H1 (cell line): ENCODE measurements around the gene NXPH4. TPM values are rescaled to one million over a fixed set of nuclear protein-coding genes. Genes with fewer than 3 reads are reported as not detected.

Experiments used
- CTCF ChIA-PET: fragments of 300-600 bp; sonication (Branson Sonifier 250); formaldehyde crosslinking; loops from one replicate; lab custom pipeline; 2021; ENCODE audit not compliant: partially characterized antibody; lab: Charles Lee
- POLR2A ChIA-PET: fragments of 300-600 bp; sonication (Branson Sonifier 250); formaldehyde crosslinking; loops from one replicate; lab custom pipeline; 2021; ENCODE audit warnings: inconsistent platforms; ENCODE audit not compliant: partially characterized antibody; lab: Charles Lee
- DNase-seq, 2 experiments: peaks; one replicate each; pipeline versions ENCODE4 v3.0.0 to v3.0.0-alpha.2; 2010 to 2022; ENCODE audit warnings: low spot score in 2 of 2, low read depth in 1 of 2, mixed read lengths in 1 of 2
- FAIRE-seq: peaks from 2 replicates; lab custom pipeline; 2011; peaks lifted over from hg19 to GRCh38; lab: Jason Lieb, UNC
- H2AFZ ChIP-seq: 2 replicates; pipeline ENCODE4 v1.8.1; 2012; ENCODE audit warnings: low read length, inconsistent platforms
- H2AK5ac ChIP-seq: 2 replicates; pipeline ENCODE4 v1.6.1; 2013; ENCODE audit warnings: low read depth, low read length
- H2BK120ac ChIP-seq: replicated peaks from 2 replicates; pipeline ENCODE3; 2013; ENCODE audit warnings: low read depth, low read length, inconsistent platforms
- H2BK12ac ChIP-seq: 2 replicates; pipeline ENCODE4 v1.6.1; 2013; ENCODE audit warnings: low read depth, low read length
- H2BK15ac ChIP-seq: 2 replicates; pipeline ENCODE4 v1.6.1; 2013; ENCODE audit warnings: low read length
- H2BK20ac ChIP-seq: 2 replicates; pipeline ENCODE4 v1.6.1; 2013; ENCODE audit warnings: low read length
- H2BK5ac ChIP-seq: 2 replicates; pipeline ENCODE4 v1.6.1; 2013; ENCODE audit warnings: low read depth, low read length
- H3K14ac ChIP-seq: 2 replicates; pipeline ENCODE4 v1.6.1; 2013; ENCODE audit warnings: inconsistent platforms; ENCODE audit not compliant: insufficient read length
- H3K18ac ChIP-seq: 2 replicates; pipeline ENCODE4 v1.6.1; 2013; ENCODE audit warnings: low read length; ENCODE audit errors: extremely low read depth
- H3K23ac ChIP-seq: 2 replicates; pipeline ENCODE4 v1.6.1; 2013; ENCODE audit warnings: inconsistent platforms; ENCODE audit not compliant: insufficient read length
- H3K23me2 ChIP-seq: 2 replicates; pipeline ENCODE4 v1.6.1; 2013; ENCODE audit warnings: low read depth, low read length
- H3K27ac ChIP-seq: 2 replicates; pipeline ENCODE4 v1.6.1; 2011; ENCODE audit warnings: low read depth, low read length, inconsistent platforms
- H3K27me3 ChIP-seq, 4 experiments: replicated peaks in 1 of 4; 1 replicate in 1 of 4; 2 replicates in 3 of 4; pipeline versions ENCODE4 v1.6.1 to v1.8.1; 2011 to 2013; ENCODE audit warnings: low read length in 3 of 4, mild to moderate bottlenecking in 3 of 4, inconsistent platforms in 2 of 4, mixed read lengths in 2 of 4, moderate library complexity in 1 of 4; ENCODE audit not compliant: control insufficient read depth in 3 of 4, insufficient read depth in 3 of 4; ENCODE audit errors: extremely low read depth in 1 of 4
- H3K36me3 ChIP-seq, 4 experiments: 2 replicates each; pipeline versions ENCODE4 v1.6.1 to v1.8.1; 2011 to 2013; ENCODE audit warnings: mild to moderate bottlenecking in 4 of 4, low read length in 3 of 4, moderate library complexity in 2 of 4, control low read depth in 1 of 4, inconsistent platforms in 1 of 4; ENCODE audit not compliant: insufficient read depth in 4 of 4, control insufficient read depth in 2 of 4
- H3K4ac ChIP-seq: replicated peaks from 2 replicates; pipeline ENCODE3; 2013; ENCODE audit warnings: low read length, low read depth, mixed read lengths, inconsistent platforms; ENCODE audit not compliant: insufficient read length
- H3K4me1 ChIP-seq, 4 experiments: replicated peaks in 1 of 4; 1 replicate in 1 of 4; 2 replicates in 3 of 4; pipeline versions ENCODE4 v1.6.1 to v1.8.1; 2011 to 2013; ENCODE audit warnings: low read length in 3 of 4, inconsistent platforms in 2 of 4, mixed read lengths in 1 of 4; ENCODE audit not compliant: insufficient read depth in 4 of 4, control insufficient read depth in 3 of 4
- H3K4me2 ChIP-seq, 2 experiments: 2 replicates each; pipeline versions ENCODE4 v1.6.1 to v1.8.1; 2011 to 2013; ENCODE audit warnings: low read depth in 2 of 2, low read length in 2 of 2, control low read depth in 1 of 2, inconsistent platforms in 1 of 2, mild to moderate bottlenecking in 1 of 2; ENCODE audit not compliant: insufficient read depth in 1 of 2
- H3K4me3 ChIP-seq, 4 experiments: fragments of 200-600, 300-600 bp in 1 of 4; sonication (generic), shearing (Covaris generic), sonication (Bioruptor Twin) in 1 of 4; 2 replicates each; pipeline versions ENCODE4 v1.5.1 to v1.8.1; 2011 to 2016; ENCODE audit warnings: low read length in 4 of 4, low read depth in 3 of 4, control low read depth in 2 of 4, inconsistent platforms in 2 of 4, mild to moderate bottlenecking in 2 of 4, mixed read lengths in 1 of 4, moderate library complexity in 1 of 4; ENCODE audit not compliant: insufficient read depth in 2 of 4; ENCODE audit errors: extremely low read depth in 1 of 4
- H3K56ac ChIP-seq: replicated peaks from 2 replicates; pipeline ENCODE3; 2013; ENCODE audit warnings: low read depth, mild to moderate bottlenecking, mixed read lengths, low read length, inconsistent platforms; ENCODE audit not compliant: insufficient read length
- H3K79me1 ChIP-seq: 2 replicates; pipeline ENCODE4 v1.6.1; 2013; ENCODE audit warnings: low read depth, low read length, control low read depth
- H3K79me2 ChIP-seq, 2 experiments: 2 replicates each; pipeline versions ENCODE4 v1.6.1 to v1.8.1; 2012 to 2013; ENCODE audit warnings: low read length in 2 of 2, mild to moderate bottlenecking in 2 of 2, inconsistent platforms in 1 of 2; ENCODE audit not compliant: insufficient read depth in 2 of 2, control insufficient read depth in 1 of 2
- H3K9ac ChIP-seq, 4 experiments: replicated peaks in 1 of 4; 1 replicate in 1 of 4; 2 replicates in 3 of 4; pipeline versions ENCODE4 v1.6.1 to v1.8.1; 2011 to 2013; ENCODE audit warnings: low read depth in 3 of 4, low read length in 3 of 4, control low read depth in 2 of 4, mild to moderate bottlenecking in 2 of 4, moderate library complexity in 2 of 4, inconsistent platforms in 1 of 4; ENCODE audit errors: extremely low read depth in 1 of 4
- H3K9me3 ChIP-seq, 2 experiments: 2 replicates each; pipeline versions ENCODE4 v1.6.1 to v1.8.1; 2012 to 2013; ENCODE audit warnings: mild to moderate bottlenecking in 2 of 2, moderate library complexity in 2 of 2, control low read depth in 1 of 2, inconsistent platforms in 1 of 2, low read depth in 1 of 2, low read length in 1 of 2, mixed read lengths in 1 of 2; ENCODE audit not compliant: insufficient read depth in 2 of 2
- H4K20me1 ChIP-seq, 2 experiments: replicated peaks in 1 of 2; 2 replicates each; pipeline versions ENCODE3 to v1.8.1; 2011 to 2013; ENCODE audit warnings: inconsistent platforms in 2 of 2, low read length in 2 of 2, mild to moderate bottlenecking in 1 of 2; ENCODE audit not compliant: insufficient read depth in 2 of 2, control insufficient read depth in 1 of 2
- H4K5ac ChIP-seq: 2 replicates; pipeline ENCODE4 v1.6.1; 2013; ENCODE audit warnings: low read length, low read depth, mixed read lengths, inconsistent platforms; ENCODE audit not compliant: insufficient read length
- H4K8ac ChIP-seq: 2 replicates; pipeline ENCODE4 v1.8.0; 2013; ENCODE audit warnings: mild to moderate bottlenecking, moderate library complexity, low read length, inconsistent platforms; ENCODE audit not compliant: insufficient read depth; ENCODE audit errors: extremely low read depth
- H4K91ac ChIP-seq: replicated peaks from 2 replicates; pipeline ENCODE3; 2013; ENCODE audit warnings: low read length, mixed read lengths, inconsistent platforms; ENCODE audit not compliant: insufficient read length
- CHD1 ChIP-seq: IDR thresholded peaks from 2 replicates; pipeline ENCODE4 v1.6.1; 2012; ENCODE audit warnings: low read depth, low read length, improper control_type of control experiment
- CREB1 ChIP-seq: IDR thresholded peaks from 2 replicates; pipeline ENCODE4 v1.6.1; 2012; ENCODE audit warnings: inconsistent platforms
- EGR1 ChIP-seq: IDR thresholded peaks from 2 replicates; pipeline ENCODE4 v1.6.1; 2011; ENCODE audit warnings: low read depth, low read length, borderline replicate concordance
- EP300 ChIP-seq, 2 experiments: IDR thresholded peaks; 1 replicate in 1 of 2; 2 replicates in 1 of 2; pipeline ENCODE4 v1.6.1; 2011 to 2012; ENCODE audit warnings: low read depth in 2 of 2, low read length in 2 of 2, mild to moderate bottlenecking in 2 of 2, borderline replicate concordance in 1 of 2, inconsistent platforms in 1 of 2, moderate library complexity in 1 of 2
- GTF2F1 ChIP-seq: IDR thresholded peaks from 2 replicates; pipeline ENCODE4 v1.6.1; 2012; ENCODE audit warnings: low read depth, low read length, improper control_type of control experiment, borderline replicate concordance
- SP4 ChIP-seq: IDR thresholded peaks from 2 replicates; pipeline ENCODE4 v1.6.1; 2012; ENCODE audit warnings: low read length, inconsistent platforms
- SUZ12 ChIP-seq: fragments of 200-600 bp; sonication (generic); IDR thresholded peaks from 2 replicates; pipeline ENCODE4 v1.6.1; 2012; ENCODE audit warnings: mild to moderate bottlenecking, inconsistent platforms, low read length, moderate library complexity, mixed read lengths
- WGBS, 2 experiments: shearing (Covaris generic) in 1 of 2; methylation state at CpG; one replicate each; pipeline versions ENCODE4 v1.1.6 to v1.1.7; 2013 to 2015; ENCODE audit warnings: low lambda C conversion rate in 2 of 2, mixed read lengths in 2 of 2, inconsistent platforms in 1 of 2, low coverage in 1 of 2, missing lambda C conversion rate in 1 of 2; ENCODE audit not compliant: insufficient replicate concordance in 2 of 2, insufficient coverage in 1 of 2, insufficient read length in 1 of 2; ENCODE audit errors: extremely low coverage in 1 of 2, missing lambda C conversion rate in 1 of 2; 5-methylcytosine and 5-hydroxymethylcytosine counted together
- polyA plus RNA-seq, 7 experiments: library from polyadenylated mRNA; depleted of rRNA in 3 of 7; stranded (reverse) in 5 of 7; unstranded in 2 of 7; fragments of >200 nt in 5 of 7; fragments of 200-250 nt in 2 of 7; gene quantifications; 1 replicate in 5 of 7; 2 replicates in 1 of 7; 4 replicates in 1 of 7; pipeline versions ENCODE4 v1.2.1 to v1.2.3, GENCODE V29; 2011 to 2013; ENCODE audit warnings: missing spikeins in 2 of 7, mixed read lengths in 2 of 7
- total RNA-seq: library from RNA; stranded (reverse); fragmentation: NEBNext Ultra II Directional; extraction: Animal tissue kit (Norgen Biotek cat#: 25700); gene quantifications from 2 replicates; pipeline ENCODE4 v1.2.1, GENCODE V29; 2021
- TF ChIP-seq, protein P1 (sequence below), 3 experiments: IDR thresholded peaks; 1 replicate in 2 of 3; 2 replicates in 1 of 3; pipeline versions ENCODE4 v1.5.1 to v1.6.1; 2011; ENCODE audit warnings: low read length in 3 of 3, mild to moderate bottlenecking in 3 of 3, inconsistent platforms in 2 of 3, low read depth in 1 of 3, moderate library complexity in 1 of 3; ENCODE audit not compliant: insufficient read depth in 1 of 3; ENCODE audit errors: control extremely low read depth in 1 of 3

Gene NXPH4
- total and polyA plus RNA-seq, 2 of the 8 experiments (the other 6 are each of a cell fraction or from before 2014, with no cell fraction given), result 0.92 to 1.7 TPM

DNA sequence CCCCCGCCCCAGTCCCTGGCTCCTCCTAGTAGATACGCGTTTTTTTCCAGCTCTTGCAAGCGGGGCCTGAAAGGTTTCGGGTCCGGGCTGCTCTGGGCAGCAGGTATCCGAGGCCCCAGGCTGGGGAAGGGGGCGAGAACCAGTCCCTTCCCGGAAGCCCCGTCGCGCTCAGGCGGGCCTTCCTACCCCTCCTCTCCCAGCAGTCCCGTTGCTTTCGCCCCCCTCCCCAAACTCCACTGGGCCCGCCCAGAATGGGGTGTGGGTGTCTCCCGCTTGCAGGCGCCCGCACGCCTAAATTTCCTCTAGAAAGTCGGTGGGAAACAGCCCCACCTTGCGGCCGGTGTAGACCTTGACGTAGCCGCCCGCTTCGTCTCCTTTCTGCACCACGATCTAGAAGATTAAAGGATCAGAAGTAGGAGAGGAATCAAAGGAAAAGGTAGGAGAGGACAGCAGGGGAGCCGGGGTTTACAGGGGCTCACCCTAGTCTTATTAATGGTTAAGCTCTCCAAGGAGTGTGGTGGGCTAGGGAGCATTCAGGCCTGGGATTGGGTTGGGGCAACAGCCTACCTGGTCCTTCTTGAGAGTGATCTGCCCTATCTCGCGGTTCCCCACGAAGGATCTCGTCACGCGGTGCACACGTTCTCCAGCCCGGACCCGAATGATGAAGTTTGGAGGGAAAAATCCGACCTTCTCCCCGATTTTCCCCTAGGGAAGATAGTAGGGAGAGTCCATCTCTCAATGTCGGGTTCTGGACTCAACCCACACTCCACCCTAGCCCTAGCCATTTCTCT is 27.1 kb downstream of the NXPH4 start:
- H2BK120ac ChIP-seq, result no peak overlapping the region
- H3K4ac ChIP-seq, result no peak overlapping the region
- H4K8ac ChIP-seq, result no peak overlapping the region
- peak overlapping the region; percentile 89 to 91 for H3K4me2 ChIP-seq
- H3K23ac ChIP-seq, result no peak overlapping the region
- H3K9ac ChIP-seq, result no peak overlapping the region
- no peak overlapping the region for H4K91ac ChIP-seq
- FAIRE-seq, result peak; percentile 32
- H4K5ac ChIP-seq, result no peak overlapping the region
- peaks cover 17% of the 10 kb centered on the region for H3K23me2 ChIP-seq
- H3K14ac ChIP-seq, result no peak overlapping the region
- H3K56ac ChIP-seq, result no peak overlapping the region
- H3K27me3 ChIP-seq, result peaks cover 35 to 51% (median 46%) of the 10 kb centered on the region in 4 experiments
- peak in 1 of 2 experiments; percentile 97 for DNase-seq
- H3K27ac ChIP-seq, result no peak overlapping the region
- peaks cover 2 to 8% of the 10 kb centered on the region in 2 experiments for H4K20me1 ChIP-seq
- H3K4me3 ChIP-seq, result peak overlapping the region; percentile 36 to 67 (median 48); a peak in 6 of 8 replicates
- H2BK20ac ChIP-seq, result no peak overlapping the region
- no peaks in the 10 kb centered on the region for H3K79me1 ChIP-seq
- 0 out of 2 replicates have a peak overlapping the region, but pooled peaks have one; percentile 33 for H2BK15ac ChIP-seq
- H2AK5ac ChIP-seq, result no peak overlapping the region
- no peak overlapping the region; the same call in 1 of the 2 replicates for H2BK5ac ChIP-seq
- peak overlapping the region; percentile 7; the same call in 1 of the 2 replicates for H2BK12ac ChIP-seq
- ChIA-PET CTCF (interaction anchor here (0.9 to 27.9 kb wide), 26 partner anchors 7 to 607 kb away, joined by 3 to 726 read pairs (median 4); partner anchors contain the start of genes ARHGAP9, GLI1, INHBE and NEMP1), POLR2A (interaction anchor here (1.2 to 23.7 kb wide), 10 partner anchors 14 to 276 kb away, joined by 3 to 852 read pairs (median 5); partner anchors contain the start of genes NXPH4 and SHMT2)
- H3K18ac ChIP-seq, result no peak overlapping the region; the same call in 1 of the 2 replicates
- no peaks in the 10 kb centered on the region for H3K79me2 ChIP-seq
- WGBS, 2 experiments, result 24% methylated on average over 33 of the region's 41 CpGs; no CpG with 5 or more reads in 1 of the 2 experiments
- H3K9me3 ChIP-seq, result no peaks in the 10 kb centered on the region; a peak in 1 of 4 replicates
- H2AFZ ChIP-seq, result no peak overlapping the region
- no peaks in the 10 kb centered on the region for H3K36me3 ChIP-seq
- peaks cover 5 to 41% (median 28%) of the 10 kb centered on the region in 4 experiments for H3K4me1 ChIP-seq
- TF ChIP-seq, protein P1, sequence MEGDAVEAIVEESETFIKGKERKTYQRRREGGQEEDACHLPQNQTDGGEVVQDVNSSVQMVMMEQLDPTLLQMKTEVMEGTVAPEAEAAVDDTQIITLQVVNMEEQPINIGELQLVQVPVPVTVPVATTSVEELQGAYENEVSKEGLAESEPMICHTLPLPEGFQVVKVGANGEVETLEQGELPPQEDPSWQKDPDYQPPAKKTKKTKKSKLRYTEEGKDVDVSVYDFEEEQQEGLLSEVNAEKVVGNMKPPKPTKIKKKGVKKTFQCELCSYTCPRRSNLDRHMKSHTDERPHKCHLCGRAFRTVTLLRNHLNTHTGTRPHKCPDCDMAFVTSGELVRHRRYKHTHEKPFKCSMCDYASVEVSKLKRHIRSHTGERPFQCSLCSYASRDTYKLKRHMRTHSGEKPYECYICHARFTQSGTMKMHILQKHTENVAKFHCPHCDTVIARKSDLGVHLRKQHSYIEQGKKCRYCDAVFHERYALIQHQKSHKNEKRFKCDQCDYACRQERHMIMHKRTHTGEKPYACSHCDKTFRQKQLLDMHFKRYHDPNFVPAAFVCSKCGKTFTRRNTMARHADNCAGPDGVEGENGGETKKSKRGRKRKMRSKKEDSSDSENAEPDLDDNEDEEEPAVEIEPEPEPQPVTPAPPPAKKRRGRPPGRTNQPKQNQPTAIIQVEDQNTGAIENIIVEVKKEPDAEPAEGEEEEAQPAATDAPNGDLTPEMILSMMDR (IDR thresholded peaks at IDR 0.05; ENCODE audit: control extremely low read depth in 1 of 3, insufficient read depth in 1 of 3, low read depth in 1 of 3, low read length in 3 of 3), result peak in 2 of 3 experiments; percentile 88 to 91; a peak in 3 of 4 replicates
- 0 out of 2 replicates have a peak, but pooled peaks have one; percentile 1 for TF ChIP-seq GTF2F1
- no peak for TF ChIP-seq SUZ12
- TF ChIP-seq CREB1, result peak; percentile 87
- peak in 1 of 2 experiments; percentile 68; a peak in 1 of 3 replicates for TF ChIP-seq EP300 (IDR thresholded peaks at IDR 0.05; ENCODE audit: borderline replicate concordance in 1 of 2, low read depth in 2 of 2, low read length in 2 of 2)
- TF ChIP-seq CHD1, result no peak
- TF ChIP-seq SP4, result peak; percentile 54; the same call in 1 of the 2 replicates
- TF ChIP-seq EGR1, result peak; percentile 9; the same call in 1 of the 2 replicates
